Keratinocyte (primary cell): Measurements from ENCODE around the gene SWSAP1. TPM values are rescaled to one million over a fixed set of nuclear protein-coding genes. Genes with fewer than 3 reads are reported as not detected.

ENCODE experiments used
- DNase-seq: peaks from one replicate; pipeline ENCODE4 v3.0.0-alpha.2; 2011; ENCODE audit warnings: low read depth, missing footprints, low spot score
- FAIRE-seq: peaks from 2 replicates; lab custom pipeline; 2011; peaks lifted over from hg19 to GRCh38; lab: Jason Lieb, UNC
- H2AFZ ChIP-seq: 2 replicates; pipeline ENCODE4 v1.6.0; 2012; ENCODE audit warnings: low read length, control low read depth, inconsistent platforms; ENCODE audit not compliant: control insufficient read depth
- H3K27ac ChIP-seq: 2 replicates; pipeline ENCODE4 v1.5.1; 2011; ENCODE audit warnings: low read length; ENCODE audit not compliant: control insufficient read depth, insufficient read depth
- H3K27me3 ChIP-seq: 3 replicates; pipeline ENCODE4 v1.6.0; 2011; ENCODE audit warnings: low read length; ENCODE audit not compliant: control insufficient read depth, insufficient read depth; ENCODE audit errors: extremely low read depth
- H3K36me3 ChIP-seq, 2 experiments: 2 replicates in 1 of 2; 3 replicates in 1 of 2; pipeline ENCODE4 v1.5.1; 2011; ENCODE audit warnings: low read length in 2 of 2, mild to moderate bottlenecking in 1 of 2; ENCODE audit not compliant: control insufficient read depth in 2 of 2, insufficient read depth in 2 of 2; ENCODE audit errors: extremely low read depth in 1 of 2
- H3K4me1 ChIP-seq: 3 replicates; pipeline ENCODE4 v1.5.1; 2011; ENCODE audit warnings: low read length; ENCODE audit not compliant: control insufficient read depth, insufficient read depth; ENCODE audit errors: extremely low read depth
- H3K4me2 ChIP-seq: 3 replicates; pipeline ENCODE4 v1.6.0; 2011; ENCODE audit warnings: low read depth, low read length; ENCODE audit not compliant: control insufficient read depth, insufficient read depth; ENCODE audit errors: extremely low read depth
- H3K4me3 ChIP-seq, 3 experiments: fragments of 200-600 bp in 1 of 3; sonication (generic) in 1 of 3; 2 replicates in 2 of 3; 3 replicates in 1 of 3; pipeline ENCODE4 v1.5.1; 2011 to 2016; ENCODE audit warnings: low read length in 3 of 3, mild to moderate bottlenecking in 3 of 3, control low read depth in 2 of 3, inconsistent platforms in 1 of 3, low read depth in 1 of 3, mixed read lengths in 1 of 3, mixed run types in 1 of 3, moderate library complexity in 1 of 3; ENCODE audit not compliant: control insufficient read depth in 2 of 3, insufficient read depth in 2 of 3; ENCODE audit errors: extremely low read depth in 1 of 3
- H3K79me2 ChIP-seq: 2 replicates; pipeline ENCODE4 v1.6.0; 2012; ENCODE audit warnings: low read length; ENCODE audit not compliant: control insufficient read depth, insufficient read depth
- H3K9ac ChIP-seq: 3 replicates; pipeline ENCODE4 v1.6.0; 2011; ENCODE audit warnings: low read length; ENCODE audit not compliant: control insufficient read depth, insufficient read depth; ENCODE audit errors: extremely low read depth
- H3K9me1 ChIP-seq: 3 replicates; pipeline ENCODE4 v1.6.0; 2011; ENCODE audit warnings: low read length; ENCODE audit not compliant: control insufficient read depth, insufficient read depth; ENCODE audit errors: extremely low read depth
- H3K9me3 ChIP-seq: 2 replicates; pipeline ENCODE4 v1.5.1; 2012; ENCODE audit warnings: low read depth, low read length; ENCODE audit not compliant: control insufficient read depth
- H4K20me1 ChIP-seq: 3 replicates; pipeline ENCODE4 v1.6.0; 2011; ENCODE audit warnings: low read length; ENCODE audit not compliant: control insufficient read depth, insufficient read depth; ENCODE audit errors: extremely low read depth
- CTCF ChIP-seq, 3 experiments: IDR thresholded peaks in 1 of 3; conservative IDR thresholded peaks in 1 of 3; optimal IDR thresholded peaks in 1 of 3; 2 replicates in 2 of 3; 3 replicates in 1 of 3; pipeline versions ENCODE3 to v1.5.1; 2011; ENCODE audit warnings: low read length in 3 of 3, mild to moderate bottlenecking in 3 of 3, moderate library complexity in 2 of 3, control low read depth in 1 of 3, inconsistent platforms in 1 of 3; ENCODE audit not compliant: insufficient read depth in 2 of 3; ENCODE audit errors: extremely low read depth in 1 of 3
- EZH2 ChIP-seq: IDR thresholded peaks from one replicate; pipeline ENCODE4 v1.6.1; 2012; ENCODE audit warnings: inconsistent platforms, mild to moderate bottlenecking, low read length, moderate library complexity
- dilution Hi-C: fragments of 300-500 bp; cut with MboI; formaldehyde crosslinking; loops from one replicate; pipeline ENCODE4 v1.7.0; 2020; ENCODE audit warnings: low sequenced_read_pairs; ENCODE audit not compliant: extremely low pct_ligation_motif_present
- polyA plus RNA-seq, 5 experiments: library from polyadenylated mRNA; depleted of rRNA in 3 of 5; stranded (reverse) in 3 of 5; stranded (forward) in 1 of 5; unstranded in 1 of 5; fragments of >200 nt; gene quantifications; 1 replicate in 1 of 5; 2 replicates in 3 of 5; 3 replicates in 1 of 5; pipeline versions ENCODE4 v1.2.1 to v1.2.3, GENCODE V29; 2011 to 2012; ENCODE audit warnings: missing spikeins in 2 of 5, low read depth in 1 of 5, low replicate concordance in 1 of 5

The SWSAP1 gene
- polyA plus RNA-seq, 1 donor (not counting 4 experiments of a cell fraction or from before 2014, with no cell fraction given), result 2.1 TPM

- TF ChIP-seq CTCF (optimal IDR thresholded peaks at IDR 0.05 in 1 of 3, IDR thresholded peaks at IDR 0.05 in 1 of 3, conservative IDR thresholded peaks at IDR 0.05 in 1 of 3; ENCODE audit: extremely low read depth in 1 of 3, insufficient read depth in 2 of 3, low read length in 3 of 3) (no peak), EZH2 (no peak)
- no peak overlapping the region for H3K27ac ChIP-seq
- no peak for DNase-seq
- H3K4me2 ChIP-seq, result no peak overlapping the region
- peaks cover 14% of the 10 kb centered on the region for H3K79me2 ChIP-seq
- FAIRE-seq, result no peak
- H3K9me3 ChIP-seq, result no peaks in the 10 kb centered on the region
- no peaks in the 10 kb centered on the region for H4K20me1 ChIP-seq
- peaks cover 24 to 26% of the 10 kb centered on the region in 2 experiments for H3K36me3 ChIP-seq
- H3K4me1 ChIP-seq, result peaks cover 9% of the 10 kb centered on the region
- H3K9me1 ChIP-seq, result peaks cover 3% of the 10 kb centered on the region
- H3K4me3 ChIP-seq, result no peak overlapping the region
- H2AFZ ChIP-seq, result no peak overlapping the region
- H3K9ac ChIP-seq, result no peak overlapping the region
- H3K27me3 ChIP-seq, result no peaks in the 10 kb centered on the region
- dilution Hi-C loops, result no loop called here
Measured at GRCh38 chr19:11335449-11336146, 38.9 kb upstream of the SWSAP1 start.

GRCh38 chr19:11337080-11337479 lies 37.4 kb upstream of the SWSAP1 start:
- dilution Hi-C loops, result no loop called here
- H3K27me3 ChIP-seq, result no peaks in the 10 kb centered on the region
- H3K9me1 ChIP-seq, result peaks cover 3% of the 10 kb centered on the region
- no peaks in the 10 kb centered on the region for H4K20me1 ChIP-seq
- FAIRE-seq, result no peak
- H3K9ac ChIP-seq, result no peak overlapping the region
- no peak for DNase-seq
- H3K4me1 ChIP-seq, result peaks cover 9% of the 10 kb centered on the region
- H3K9me3 ChIP-seq, result no peaks in the 10 kb centered on the region
- TF ChIP-seq EZH2, result no peak
- no peak for TF ChIP-seq CTCF (optimal IDR thresholded peaks at IDR 0.05 in 1 of 3, IDR thresholded peaks at IDR 0.05 in 1 of 3, conservative IDR thresholded peaks at IDR 0.05 in 1 of 3; ENCODE audit: extremely low read depth in 1 of 3, insufficient read depth in 2 of 3, low read length in 3 of 3)
- peaks cover 27 to 29% of the 10 kb centered on the region in 2 experiments for H3K36me3 ChIP-seq
- no peak overlapping the region for H3K4me2 ChIP-seq
- H3K27ac ChIP-seq, result no peak overlapping the region
- H3K4me3 ChIP-seq, result no peak overlapping the region
- peaks cover 14% of the 10 kb centered on the region for H3K79me2 ChIP-seq
- H2AFZ ChIP-seq, result no peak overlapping the region
